Suprapubic skin (tissue), 3 donors: Measurements from ENCODE around the gene ABHD17A.

Source experiments
- POLR2A ChIP-seq, 2 donors: fragments of 450-650 bp; IDR thresholded peaks; one replicate each; pipeline ENCODE4 v1.6.1; 2017; ENCODE audit warnings: antibody characterized with exemption in 2 of 2, mild to moderate bottlenecking in 2 of 2, moderate library complexity in 2 of 2
- TF ChIP-seq, protein P1 (sequence below), 2 donors: fragments of 200-600 bp in 1 of 2; fragments of 450-650 bp in 1 of 2; sonication (generic) in 1 of 2; IDR thresholded peaks; one replicate each; pipeline ENCODE4 v1.5.1; 2016 to 2019; ENCODE audit warnings: antibody characterized with exemption in 2 of 2, mild to moderate bottlenecking in 1 of 2, moderate library complexity in 1 of 2

DNA sequence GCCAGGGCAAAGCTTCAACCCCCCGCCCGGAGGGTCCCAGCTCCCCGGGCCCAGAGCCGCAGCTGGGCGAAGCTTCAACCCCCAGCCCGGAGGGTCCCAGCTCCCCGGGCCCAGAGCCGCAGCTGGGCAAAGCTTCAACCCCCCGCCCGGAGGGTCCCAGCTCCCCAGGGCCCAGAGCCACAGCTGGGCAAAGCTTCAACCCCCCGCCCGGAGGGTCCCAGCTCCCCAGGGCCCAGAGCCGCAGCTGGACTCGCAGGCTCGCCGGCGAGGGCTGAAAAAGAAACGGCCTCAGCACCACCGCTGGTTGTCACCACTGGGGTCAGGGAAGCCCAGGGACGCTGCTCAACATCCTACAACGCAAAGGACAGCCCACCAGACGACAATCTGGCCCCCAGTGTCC is 42.2 kb downstream of the ABHD17A start:
- TF ChIP-seq, protein P1, sequence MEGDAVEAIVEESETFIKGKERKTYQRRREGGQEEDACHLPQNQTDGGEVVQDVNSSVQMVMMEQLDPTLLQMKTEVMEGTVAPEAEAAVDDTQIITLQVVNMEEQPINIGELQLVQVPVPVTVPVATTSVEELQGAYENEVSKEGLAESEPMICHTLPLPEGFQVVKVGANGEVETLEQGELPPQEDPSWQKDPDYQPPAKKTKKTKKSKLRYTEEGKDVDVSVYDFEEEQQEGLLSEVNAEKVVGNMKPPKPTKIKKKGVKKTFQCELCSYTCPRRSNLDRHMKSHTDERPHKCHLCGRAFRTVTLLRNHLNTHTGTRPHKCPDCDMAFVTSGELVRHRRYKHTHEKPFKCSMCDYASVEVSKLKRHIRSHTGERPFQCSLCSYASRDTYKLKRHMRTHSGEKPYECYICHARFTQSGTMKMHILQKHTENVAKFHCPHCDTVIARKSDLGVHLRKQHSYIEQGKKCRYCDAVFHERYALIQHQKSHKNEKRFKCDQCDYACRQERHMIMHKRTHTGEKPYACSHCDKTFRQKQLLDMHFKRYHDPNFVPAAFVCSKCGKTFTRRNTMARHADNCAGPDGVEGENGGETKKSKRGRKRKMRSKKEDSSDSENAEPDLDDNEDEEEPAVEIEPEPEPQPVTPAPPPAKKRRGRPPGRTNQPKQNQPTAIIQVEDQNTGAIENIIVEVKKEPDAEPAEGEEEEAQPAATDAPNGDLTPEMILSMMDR (IDR thresholded peaks at IDR 0.05): no peak
- TF ChIP-seq POLR2A (IDR thresholded peaks at IDR 0.05): no peak
